A673 (cell line): ENCODE results near the gene PDE4B.

Experiments used
- CTCF ChIP-seq: fragments of 300-800, 200-600 bp; sonication (generic); conservative IDR thresholded peaks from 2 replicates; pipeline ENCODE4 v1.5.1; 2017; ENCODE audit warnings: low read depth, mild to moderate bottlenecking, antibody characterized with exemption, low read length, moderate library complexity, mixed read lengths
- EZH2 ChIP-seq: fragments of 200-600 bp; sonication (generic); IDR thresholded peaks from 2 replicates; pipeline ENCODE4 v1.6.1; 2017; ENCODE audit warnings: borderline replicate concordance, low read depth, mild to moderate bottlenecking, mixed read lengths, antibody characterized with exemption, low read length; ENCODE audit not compliant: poor library complexity, severe bottlenecking

GRCh38 chr1:66000033-66000637 is 207.4 kb downstream of the PDE4B start:
- TF ChIP-seq CTCF (no peak), EZH2 (no peak)
